Measurements from ENCODE around the gene ZSCAN21.
"Not testable (repeated sequence)": the region's sequence is repeated elsewhere in the genome, so short reads cannot be mapped to it uniquely, and the experiment has no call there.

Gene ZSCAN21

GRCh38 chr7:100049441-100050291 is at the start of gene ZSCAN21:
ZSCAN21 (plus strand) TSS chr7:100049774; CDS start chr7:100057007, 7,233 bp downstream.
- DNase-seq, result peak; percentile 31

- no peak for DNase-seq
Measured at GRCh38 chr7:100000239-100000638, 49.3 kb upstream of the ZSCAN21 start.

- DNase-seq, result peak; percentile 93
Measured at GRCh38 chr7:100003711-100004661, 45.6 kb upstream of the ZSCAN21 start.

- no peak for DNase-seq
Measured at GRCh38 chr7:100007887-100008286, 41.7 kb upstream of the ZSCAN21 start.

GRCh38 chr7:100008525-100008924 is 41.0 kb upstream of the ZSCAN21 start:
- DNase-seq, result peak; percentile 10

GRCh38 chr7:100009952-100010351 is 39.6 kb upstream of the ZSCAN21 start:
- not testable (repeated sequence) for DNase-seq

GRCh38 chr7:100010901-100011300 is 38.7 kb upstream of the ZSCAN21 start:
- DNase-seq, result no peak

- DNase-seq, result no peak
Measured at GRCh38 chr7:100011516-100011915, 38.1 kb upstream of the ZSCAN21 start.

GRCh38 chr7:100012385-100013327 is 36.9 kb upstream of the ZSCAN21 start:
- DNase-seq, result not testable (repeated sequence)

GRCh38 chr7:100013328-100013676 is 36.3 kb upstream of the ZSCAN21 start:
- DNase-seq, result no peak

- DNase-seq, result peak; percentile 72
Measured at GRCh38 chr7:100015232-100016214, 34.1 kb upstream of the ZSCAN21 start, which contains the start of gene ZKSCAN1. ZKSCAN1 (plus strand) TSS chr7:100015596; CDS start chr7:100023507, 7,911 bp downstream.

- DNase-seq, result peak; percentile 21
Measured at GRCh38 chr7:100016215-100016901, 33.2 kb upstream of the ZSCAN21 start.

GRCh38 chr7:100017300-100017699 is 32.3 kb upstream of the ZSCAN21 start:
- no peak for DNase-seq

- DNase-seq, result no peak
Measured at GRCh38 chr7:100017875-100018274, 31.7 kb upstream of the ZSCAN21 start.

- peak; percentile 31 for DNase-seq
Measured at GRCh38 chr7:100019908-100020307, 29.7 kb upstream of the ZSCAN21 start.

GRCh38 chr7:100021297-100021696 is 28.3 kb upstream of the ZSCAN21 start:
- DNase-seq, result no peak

GRCh38 chr7:100022621-100023020 is 27.0 kb upstream of the ZSCAN21 start:
- no peak for DNase-seq

- no peak for DNase-seq
Measured at GRCh38 chr7:100023526-100023925, 26.0 kb upstream of the ZSCAN21 start.

GRCh38 chr7:100024020-100024619 is 25.5 kb upstream of the ZSCAN21 start:
- DNase-seq, result no peak

- no peak for DNase-seq
Measured at GRCh38 chr7:100027197-100027596, 22.4 kb upstream of the ZSCAN21 start.
